Ectodermal cell (in vitro differentiated cells): ENCODE data around the gene NACC2.
"Not testable (repeated sequence)": the region's sequence is repeated elsewhere in the genome, so short reads cannot be mapped to it uniquely, and the experiment has no call there.

Experiments
- H3K27ac ChIP-seq: 2 replicates; pipeline ENCODE4 v1.7.0; 2013; ENCODE audit warnings: mild to moderate bottlenecking, low read depth, low read length; ENCODE audit not compliant: insufficient read depth, poor library complexity, severe bottlenecking
- H3K27me3 ChIP-seq: 2 replicates; pipeline ENCODE4 v1.7.0; 2013; ENCODE audit warnings: mild to moderate bottlenecking, low read length; ENCODE audit not compliant: insufficient read depth, control insufficient read depth, poor library complexity, severe bottlenecking
- H3K36me3 ChIP-seq: one replicate; pipeline ENCODE4 v1.7.0; 2013; ENCODE audit warnings: low read length; ENCODE audit not compliant: control insufficient read depth, insufficient read depth
- H3K4me1 ChIP-seq: one replicate; pipeline ENCODE4 v1.7.0; 2013; ENCODE audit warnings: low read length; ENCODE audit not compliant: control insufficient read depth, insufficient read depth
- H3K4me3 ChIP-seq: 2 replicates; pipeline ENCODE4 v1.7.0; 2013; ENCODE audit warnings: low read depth, low read length, control low read depth; ENCODE audit not compliant: insufficient read depth
- H3K9me3 ChIP-seq: 2 replicates; pipeline ENCODE4 v1.7.0; 2013; ENCODE audit warnings: mild to moderate bottlenecking, low read length, moderate library complexity; ENCODE audit not compliant: control insufficient read depth
- WGBS, 2 experiments: methylation state at CpG; one replicate each; pipeline ENCODE4 v1.1.7; 2013; ENCODE audit warnings: missing lambda C conversion rate in 2 of 2; 5-methylcytosine and 5-hydroxymethylcytosine counted together

Gene NACC2

DNA sequence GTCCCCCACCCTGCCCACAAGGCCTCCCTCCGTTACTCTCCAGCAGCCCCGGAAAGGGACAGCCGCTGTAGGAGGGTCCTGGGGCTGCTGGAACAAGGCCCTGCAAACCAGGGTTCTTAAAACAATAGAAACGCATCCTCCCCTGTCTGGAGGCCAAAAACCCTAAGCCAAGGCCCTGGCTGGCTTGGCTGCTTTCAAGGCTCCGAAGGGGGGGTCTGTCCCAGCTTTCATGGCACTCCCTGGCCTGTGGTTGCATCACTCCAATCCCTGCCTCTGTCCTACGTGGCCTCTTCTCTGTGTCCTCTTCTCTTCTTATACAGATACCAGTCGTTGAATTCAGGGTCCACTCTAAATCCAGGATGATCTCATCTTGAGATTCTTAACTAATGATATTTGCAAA, 126.5 kb downstream of the NACC2 start:
- Histone ChIP-seq H3K27me3 (no peaks in the 10 kb centered on the region), H3K9me3 (no peaks in the 10 kb centered on the region), H3K36me3 (no peaks in the 10 kb centered on the region), H3K4me1 (peaks cover 13% of the 10 kb centered on the region), H3K4me3 (no peak overlapping the region), H3K27ac (no peak overlapping the region)
- 70 to 79% methylated on average over 7 of the region's 7 CpGs for WGBS, 2 experiments

DNA sequence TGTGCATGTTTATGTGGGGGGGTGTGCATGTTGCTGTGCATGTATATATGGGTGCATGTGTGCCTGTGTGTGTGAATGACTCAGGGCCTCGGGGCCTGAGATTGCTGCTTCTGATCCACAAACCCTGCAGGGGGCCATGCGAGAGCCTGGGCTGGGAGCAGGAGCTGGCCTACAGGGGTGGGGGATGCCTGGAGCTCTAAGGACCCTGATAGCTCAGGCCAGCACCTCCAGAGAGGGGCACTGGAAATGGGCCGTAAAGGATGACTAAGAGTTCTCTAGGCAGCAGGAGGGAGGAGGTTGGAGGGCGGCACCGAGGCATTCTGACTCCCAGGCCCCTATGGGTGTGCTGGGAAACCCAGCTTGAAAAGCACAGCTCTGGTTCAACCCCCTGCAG, 127.0 kb downstream of the NACC2 start:
- Histone ChIP-seq H3K27ac (no peak overlapping the region), H3K27me3 (no peaks in the 10 kb centered on the region), H3K4me1 (peaks cover 13% of the 10 kb centered on the region), H3K4me3 (no peak overlapping the region), H3K9me3 (no peaks in the 10 kb centered on the region), H3K36me3 (no peaks in the 10 kb centered on the region)
- 47% methylated on average over 5 of the region's 5 CpGs for WGBS, 2 experiments

DNA sequence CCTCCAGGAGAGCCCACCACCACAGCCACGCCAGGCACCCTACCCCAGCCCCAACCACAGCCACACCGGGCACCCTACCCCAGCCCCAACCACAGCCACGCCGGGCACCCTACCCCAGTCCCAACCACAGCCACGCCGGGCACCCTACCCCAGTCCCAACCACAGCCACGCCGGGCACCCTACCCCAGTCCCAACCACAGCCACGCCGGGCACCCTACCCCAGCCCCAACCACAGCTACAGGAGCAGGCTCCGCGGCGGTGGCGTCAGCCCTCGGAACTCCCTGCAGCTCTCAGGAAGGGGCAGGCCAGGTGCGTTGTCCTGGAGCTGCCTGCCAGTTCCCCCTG, 128.2 kb downstream of the NACC2 start:
- not testable (repeated sequence) for H3K27me3 ChIP-seq, H3K36me3 ChIP-seq
- 88 to 91% methylated on average over 16 of the region's 16 CpGs for WGBS, 2 experiments

DNA sequence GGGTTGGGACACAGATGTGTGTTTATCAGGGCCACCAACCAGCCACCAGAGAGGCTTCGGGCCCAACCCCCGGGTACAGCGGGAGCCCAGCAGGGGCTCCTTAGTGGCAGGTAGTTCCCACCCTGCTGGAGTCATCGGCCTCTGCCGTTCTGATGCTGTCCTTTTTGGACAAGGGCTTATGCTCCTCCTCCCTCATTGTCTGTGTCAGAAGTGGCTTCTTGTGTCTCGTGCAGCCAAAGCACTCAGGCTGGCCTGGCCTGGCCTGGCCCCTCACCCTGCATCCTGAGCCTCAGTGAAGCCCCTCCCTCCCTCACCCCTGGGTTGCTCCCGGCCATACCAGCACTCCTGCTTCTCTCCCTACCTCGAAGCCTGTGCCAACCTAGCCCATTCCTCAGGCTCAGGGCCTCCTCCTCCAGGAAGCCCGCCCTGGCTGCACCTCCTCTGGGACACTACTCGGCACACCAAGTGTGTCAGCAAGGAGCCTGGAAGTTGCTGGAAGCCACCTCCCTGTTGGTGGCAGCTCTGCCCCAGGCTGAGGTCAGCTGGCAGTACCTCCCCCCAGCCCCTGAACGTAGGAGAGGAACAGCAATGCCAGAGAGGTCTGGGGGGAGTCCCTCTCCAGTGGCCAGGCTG, 129.8 kb downstream of the NACC2 start:
- Histone ChIP-seq H3K27ac (no peak overlapping the region), H3K27me3 (peaks cover 3% of the 10 kb centered on the region), H3K9me3 (no peaks in the 10 kb centered on the region), H3K36me3 (no peaks in the 10 kb centered on the region), H3K4me3 (no peak overlapping the region), H3K4me1 (peaks cover 14% of the 10 kb centered on the region)
- WGBS, 2 experiments: 49 to 58% methylated on average over 11 of the region's 11 CpGs

More for the DNA sequence above, 128.2 kb downstream of the NACC2 start:
- H3K4me1 ChIP-seq: peaks cover 13% of the 10 kb centered on the region
- H3K27ac ChIP-seq, H3K4me3 ChIP-seq, H3K9me3 ChIP-seq: not testable (repeated sequence)

DNA sequence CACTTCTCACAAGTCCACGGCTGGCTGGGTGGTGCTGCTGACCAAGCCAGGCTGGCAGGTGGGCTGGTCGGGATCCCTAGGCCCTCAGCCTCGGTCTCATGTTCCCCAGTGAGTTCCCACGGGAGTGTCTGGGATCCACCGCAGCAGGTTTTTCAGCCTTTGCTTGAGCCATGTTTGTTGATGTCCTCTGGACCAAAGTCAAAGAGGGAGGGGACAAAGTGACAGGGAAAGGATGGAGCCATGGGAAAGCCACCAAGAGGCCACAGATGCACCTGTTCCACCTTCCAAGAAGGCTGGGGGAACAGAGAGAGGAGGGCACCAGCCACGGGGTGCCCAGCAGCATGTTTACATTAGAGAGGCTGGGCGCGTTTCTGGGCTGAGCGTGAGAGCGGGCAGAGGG, 131.2 kb downstream of the NACC2 start:
- H3K4me3 ChIP-seq: no peak overlapping the region
- H3K4me1 ChIP-seq: peaks cover 18% of the 10 kb centered on the region
- peaks cover 3% of the 10 kb centered on the region for H3K27me3 ChIP-seq
- 88 to 92% methylated on average over 10 of the region's 10 CpGs for WGBS, 2 experiments
- H3K27ac ChIP-seq: no peak overlapping the region
- H3K9me3 ChIP-seq: no peaks in the 10 kb centered on the region
- H3K36me3 ChIP-seq: no peaks in the 10 kb centered on the region

DNA sequence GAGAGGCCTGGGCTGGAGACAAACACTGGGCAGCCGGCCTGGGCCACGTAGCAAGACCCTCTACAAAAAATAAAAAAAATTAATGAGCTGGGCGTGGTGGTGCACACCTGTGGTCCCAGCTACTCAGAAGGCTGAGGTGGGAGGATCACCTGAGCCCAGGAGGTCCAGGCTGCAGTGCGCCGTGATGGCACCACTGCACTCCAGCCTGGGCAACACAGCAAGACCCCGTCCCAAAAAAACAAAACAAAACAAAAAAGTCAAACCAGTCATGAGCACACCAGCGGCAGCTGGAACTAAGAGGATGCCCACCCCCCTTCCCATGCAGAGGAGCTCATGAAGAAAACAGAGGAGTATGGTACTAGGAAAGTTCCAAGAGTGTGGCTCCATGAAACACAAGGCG, 131.8 kb downstream of the NACC2 start:
- Histone ChIP-seq H3K4me1 (peaks cover 18% of the 10 kb centered on the region), H3K4me3 (no peak overlapping the region), H3K27me3 (peaks cover 3% of the 10 kb centered on the region), H3K9me3 (no peaks in the 10 kb centered on the region), H3K36me3 (no peaks in the 10 kb centered on the region), H3K27ac (no peak overlapping the region)
- 82 to 87% methylated on average over 8 of the region's 8 CpGs for whole genome bisulfite sequencing, 2 experiments

DNA sequence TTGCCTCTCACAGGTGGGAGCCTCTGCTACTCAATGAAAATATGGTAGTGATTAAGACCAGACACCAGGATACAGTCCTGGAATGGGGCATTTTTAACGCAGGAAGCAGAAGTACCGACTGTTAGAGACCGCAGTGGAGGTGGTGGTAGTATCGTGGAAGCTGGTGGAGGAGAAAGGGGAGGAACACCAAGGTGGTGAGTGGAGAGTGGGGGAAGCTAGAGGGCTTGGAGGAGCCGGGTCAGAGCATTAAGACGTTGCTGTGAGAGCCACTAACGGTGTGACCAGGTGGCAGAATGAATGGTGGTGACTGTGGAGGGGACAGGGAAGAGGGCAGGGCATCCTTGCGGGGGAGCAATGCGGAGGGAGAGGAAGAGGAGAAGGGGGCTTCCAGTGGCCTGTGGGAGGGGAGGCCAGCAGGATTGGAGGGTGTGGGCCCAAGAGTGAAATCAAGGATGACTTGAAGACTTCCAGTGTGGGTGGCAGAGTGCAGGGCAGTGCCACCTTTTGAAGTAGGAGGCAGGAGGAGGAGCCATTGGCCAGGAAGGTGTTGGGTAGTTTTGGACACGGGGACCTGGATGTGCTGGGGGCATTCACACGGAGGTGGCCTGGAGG, 132.3 kb downstream of the NACC2 start:
- Histone ChIP-seq H3K9me3 (no peaks in the 10 kb centered on the region), H3K36me3 (no peaks in the 10 kb centered on the region), H3K4me3 (no peak overlapping the region), H3K27ac (no peak overlapping the region), H3K4me1 (peaks cover 14% of the 10 kb centered on the region), H3K27me3 (peaks cover 3% of the 10 kb centered on the region)
- 81 to 86% methylated on average over 11 of the region's 11 CpGs for WGBS, 2 experiments

DNA sequence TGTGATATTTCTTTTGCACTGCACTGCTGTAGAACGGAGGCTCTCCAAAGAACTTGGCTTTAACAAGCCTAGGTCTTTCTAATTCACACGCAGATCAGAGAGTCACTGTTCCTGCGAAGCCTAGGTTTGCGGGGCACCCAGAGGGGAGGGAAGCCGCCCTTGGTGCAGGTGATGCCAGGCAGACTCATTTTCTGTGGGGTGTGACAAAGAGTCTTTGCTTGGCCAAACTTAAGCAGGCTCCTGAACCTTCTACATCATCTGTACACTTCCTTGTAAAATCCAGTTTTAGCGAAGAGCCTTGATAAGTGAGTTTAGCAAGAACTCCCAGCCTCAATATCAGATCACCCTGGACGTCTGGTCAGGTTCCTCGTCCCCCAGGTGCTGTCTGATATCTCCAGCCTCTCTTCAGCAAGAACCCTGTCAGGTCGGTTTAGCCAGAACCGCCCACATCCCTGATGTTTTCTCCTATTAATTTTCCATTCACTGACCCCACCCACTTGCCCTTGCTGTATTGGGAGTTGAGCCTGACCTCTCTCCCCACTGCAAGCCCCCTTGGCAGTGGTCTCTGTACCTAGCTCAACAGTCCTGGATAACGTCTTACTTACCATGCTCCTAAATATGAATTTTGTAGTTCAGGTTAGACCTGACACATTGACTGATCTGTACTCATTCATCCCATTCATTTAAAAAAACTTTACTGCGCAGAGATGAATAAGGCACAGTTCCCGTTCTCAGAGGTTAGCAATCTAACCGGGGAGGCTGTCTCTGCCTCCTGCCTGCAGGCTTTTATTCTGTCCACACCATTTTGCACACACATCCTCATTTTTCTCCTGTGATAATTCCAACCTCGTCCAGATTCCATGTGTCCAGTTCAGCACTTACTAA, 133.0 kb downstream of the NACC2 start:
- H3K4me1 ChIP-seq: peaks cover 12% of the 10 kb centered on the region
- H3K4me3 ChIP-seq: peak overlapping the region; percentile 22
- 65 to 66% methylated on average over 15 of the region's 15 CpGs for WGBS, 2 experiments
- H3K27ac ChIP-seq: no peak overlapping the region
- H3K27me3 ChIP-seq: peaks cover 3% of the 10 kb centered on the region
- no peaks in the 10 kb centered on the region for H3K9me3 ChIP-seq
- no peaks in the 10 kb centered on the region for H3K36me3 ChIP-seq

DNA sequence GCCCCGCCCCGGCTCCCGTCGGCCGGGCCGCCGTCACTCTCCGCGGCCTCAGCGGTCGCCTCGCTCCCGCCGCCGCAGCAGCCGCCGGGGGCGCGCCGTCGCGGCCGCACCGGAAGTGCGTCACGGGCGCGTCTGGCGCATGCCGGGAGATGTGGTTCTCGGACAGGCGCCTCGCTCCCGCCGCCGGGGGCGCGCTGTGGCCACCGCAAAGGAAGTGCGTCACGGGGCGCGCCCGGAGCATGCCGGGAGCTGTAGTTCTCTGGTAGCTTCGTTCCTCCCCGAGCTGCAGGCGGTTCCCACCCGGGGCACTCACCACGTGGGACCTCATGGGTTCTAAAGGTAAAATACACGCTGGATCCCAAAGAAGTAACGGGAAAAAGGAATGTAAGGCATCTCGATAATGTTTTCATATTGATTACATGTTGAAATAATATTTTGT, 133.8 kb downstream of the NACC2 start, which contains the start of gene UBAC1:
TSS of gene UBAC1 (minus strand) at position 97 of the 439 bp plus-strand sequence. CDS start 211 bp downstream, outside the sequence.
- Histone ChIP-seq H3K9me3 (no peaks in the 10 kb centered on the region), H3K4me1 (peaks cover 12% of the 10 kb centered on the region), H3K4me3 (peak within 1 kb of the TSS; percentile 93), H3K27ac (peak within 1 kb of the TSS; percentile 62), H3K36me3 (no peaks in the 10 kb centered on the region), H3K27me3 (peaks cover 3% of the 10 kb centered on the region)
- 0 to 1% methylated on average over 52 to 53 of the region's 53 CpGs for WGBS, 2 experiments
